Esophagus muscularis mucosa (tissue), 4 donors: Measurements from ENCODE around the gene POLR3B. TPM values are rescaled to one million over a fixed set of nuclear protein-coding genes. Genes with fewer than 3 reads are reported as not detected.

ENCODE experiments used
- DNase-seq: peaks from one replicate; pipeline ENCODE4 v3.0.0-alpha.2; 2017; ENCODE audit errors: extremely low spot score
- H3K27ac ChIP-seq, 4 donors: fragments of 200-600 bp; sonication (generic); replicated peaks in 1 of 4; 1 replicate in 3 of 4; 2 replicates in 1 of 4; pipeline ENCODE4 v1.5.1; 2016 to 2019; ENCODE audit warnings: mild to moderate bottlenecking in 1 of 4
- H3K27me3 ChIP-seq, 4 donors: fragments of 200-600 bp; sonication (generic); one replicate each; pipeline versions ENCODE4 v1.5.1 to v1.6.0; 2016 to 2019
- H3K36me3 ChIP-seq, 4 donors: fragments of 200-600 bp; sonication (generic); one replicate each; pipeline ENCODE4 v1.5.1; 2016 to 2019
- H3K4me1 ChIP-seq, 4 donors: fragments of 200-600 bp; sonication (generic); one replicate each; pipeline ENCODE4 v1.5.1; 2016 to 2019
- H3K4me3 ChIP-seq, 4 donors: fragments of 200-600 bp; sonication (generic); 1 replicate in 2 of 4; 2 replicates in 2 of 4; pipeline ENCODE4 v1.5.1; 2016 to 2019; ENCODE audit warnings: mild to moderate bottlenecking in 4 of 4, moderate library complexity in 1 of 4
- H3K9me3 ChIP-seq, 4 donors: fragments of 200-600 bp; sonication (generic); 1 replicate in 3 of 4; 2 replicates in 1 of 4; pipeline ENCODE4 v1.5.1; 2016 to 2019
- CTCF ChIP-seq, 3 experiments: fragments of 200-600 bp in 2 of 3; fragments of 450-650 bp in 1 of 3; sonication (generic) in 2 of 3; IDR thresholded peaks; one replicate each; pipeline ENCODE4 v1.5.1; 2017 to 2019; ENCODE audit warnings: antibody characterized with exemption in 3 of 3, mild to moderate bottlenecking in 2 of 3, moderate library complexity in 1 of 3
- EP300 ChIP-seq: sonication (generic); formaldehyde crosslinking; IDR thresholded peaks from one replicate; pipeline ENCODE4 v1.6.1; 2017; ENCODE audit warnings: antibody characterized with exemption
- POLR2A ChIP-seq: fragments of 450-650 bp; IDR thresholded peaks from one replicate; pipeline ENCODE4 v1.6.1; 2017; ENCODE audit warnings: antibody characterized with exemption, moderate library complexity, mild to moderate bottlenecking, low read depth
- POLR2AphosphoS5 ChIP-seq, 2 donors: sonication (generic); formaldehyde crosslinking; IDR thresholded peaks; one replicate each; pipeline ENCODE4 v1.6.1; 2017; ENCODE audit warnings: antibody characterized with exemption in 2 of 2
- WGBS: methylation state at CpG from one replicate; pipeline ENCODE4 v1.1.5; 2018; 5-methylcytosine and 5-hydroxymethylcytosine counted together
- intact Hi-C: fragments of 100-400 bp; cut with DNase I; formaldehyde crosslinking; loops from one replicate; pipeline ENCODE4 v1.15.1; 2023
- total RNA-seq, 4 donors: library from RNA; depleted of rRNA; stranded (reverse); fragments of >200 nt; gene quantifications; one replicate each; pipeline versions ENCODE4 v1.1.0 to v1.2.1, GENCODE V29; 2016

Gene POLR3B
- total RNA-seq, 4 donors from 2014 or later = 4.2 to 6.1 (median 5.3) TPM

GRCh38 chr12:106416273-106416672 lies 58.7 kb downstream of the POLR3B start:
- Histone ChIP-seq H3K36me3 (peaks cover 0 to 7% (median 0%) of the 10 kb centered on the region in 4 donors), H3K4me3 (no peak overlapping the region), H3K27ac (no peak overlapping the region), H3K9me3 (no peaks in the 10 kb centered on the region), H3K27me3 (no peaks in the 10 kb centered on the region), H3K4me1 (peaks cover 6 to 15% (median 8%) of the 10 kb centered on the region in 4 donors)
- TF ChIP-seq EP300 (no peak), POLR2A (no peak), CTCF (IDR thresholded peaks at IDR 0.05) (no peak), POLR2AphosphoS5 (IDR thresholded peaks at IDR 0.05) (no peak)
- intact Hi-C loops = no loop called here
- 89% methylated on average over 2 of the region's 2 CpGs for WGBS
- no peak for DNase-seq

- Histone ChIP-seq H3K4me3 (no peak overlapping the region), H3K27me3 (no peaks in the 10 kb centered on the region), H3K4me1 (peaks cover 6 to 15% (median 8%) of the 10 kb centered on the region in 4 donors), H3K9me3 (no peaks in the 10 kb centered on the region), H3K27ac (no peak overlapping the region), H3K36me3 (peaks cover 0 to 5% (median 0%) of the 10 kb centered on the region in 4 donors)
- TF ChIP-seq POLR2A (no peak), CTCF (IDR thresholded peaks at IDR 0.05) (no peak), EP300 (no peak), POLR2AphosphoS5 (IDR thresholded peaks at IDR 0.05) (no peak)
- intact Hi-C loops = no loop called here
- DNase-seq = no peak
- WGBS = 89% methylated on average over 7 of the region's 7 CpGs
Observed at GRCh38 chr12:106417926-106418910, 60.7 kb downstream of the POLR3B start.

GRCh38 chr12:106418970-106419369 lies 61.4 kb downstream of the POLR3B start:
- H3K4me3 ChIP-seq = no peak overlapping the region
- DNase-seq = no peak
- no peak for TF ChIP-seq EP300
- TF ChIP-seq CTCF (IDR thresholded peaks at IDR 0.05) = no peak
- TF ChIP-seq POLR2AphosphoS5 (IDR thresholded peaks at IDR 0.05) = no peak
- no peak for TF ChIP-seq POLR2A
- H3K4me1 ChIP-seq = peaks cover 6 to 15% (median 8%) of the 10 kb centered on the region in 4 donors
- no peak overlapping the region for H3K27ac ChIP-seq
- H3K9me3 ChIP-seq = no peaks in the 10 kb centered on the region
- no peaks in the 10 kb centered on the region for H3K27me3 ChIP-seq
- H3K36me3 ChIP-seq = peaks cover 0 to 5% (median 0%) of the 10 kb centered on the region in 4 donors
- intact Hi-C loops = no loop called here
- WGBS = 44% methylated on average over 1 of the region's 1 CpG

GRCh38 chr12:106423291-106423690 lies 65.7 kb downstream of the POLR3B start:
- intact Hi-C loops = no loop called here
- 96% methylated on average over 2 of the region's 2 CpGs for WGBS
- Histone ChIP-seq H3K27me3 (no peaks in the 10 kb centered on the region), H3K27ac (no peak overlapping the region), H3K36me3 (no peaks in the 10 kb centered on the region), H3K9me3 (no peaks in the 10 kb centered on the region), H3K4me3 (no peak overlapping the region), H3K4me1 (peaks cover 13 to 17% (median 16%) of the 10 kb centered on the region in 4 donors)
- TF ChIP-seq POLR2A (no peak), CTCF (IDR thresholded peaks at IDR 0.05) (no peak), POLR2AphosphoS5 (IDR thresholded peaks at IDR 0.05) (no peak), EP300 (no peak)
- DNase-seq = no peak
